ENCODE measurements around the gene DYDC2.

The DYDC2 gene, protein sequence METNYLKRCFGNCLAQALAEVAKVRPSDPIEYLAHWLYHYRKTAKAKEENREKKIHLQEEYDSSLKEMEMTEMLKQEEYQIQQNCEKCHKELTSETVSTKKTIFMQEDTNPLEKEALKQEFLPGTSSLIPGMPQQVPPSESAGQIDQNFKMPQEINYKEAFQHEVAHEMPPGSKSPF

DNA sequence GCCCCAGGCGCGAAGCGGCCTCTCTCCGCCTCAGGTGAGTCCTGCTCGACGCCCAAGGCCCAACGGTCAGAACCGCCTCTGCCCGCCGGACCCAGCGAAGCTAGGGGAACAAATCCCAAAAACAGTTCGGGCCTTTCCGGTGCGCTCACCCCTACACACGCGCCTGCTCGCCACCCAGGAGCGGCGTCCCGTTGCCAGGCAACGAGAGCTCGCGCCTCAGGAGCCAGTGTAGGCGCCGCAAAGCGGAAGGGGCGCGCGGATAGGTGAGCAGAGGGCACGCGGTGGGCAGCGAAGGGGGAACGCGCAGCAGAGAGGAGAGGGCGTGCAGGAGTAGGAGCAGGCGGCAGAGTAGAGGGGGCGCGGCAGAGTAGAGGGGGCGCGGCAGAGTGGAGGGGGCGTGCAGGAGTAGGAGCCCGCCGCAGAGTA is at the start of gene DYDC2, which contains the start of gene DYDC1:
Gene DYDC2, plus strand, starts transcription at position 219 of the 426 bp plus-strand sequence. CDS start 5,663 bp downstream, outside the sequence.
Gene DYDC1, minus strand, starts transcription at position 193 of the 426 bp plus-strand sequence. CDS start 4,154 bp downstream, outside the sequence.
- no peaks in the 10 kb centered on the region for H3K9me3 Mint-ChIP-seq
- H3K4me3 Mint-ChIP-seq = peak within 1 kb of the TSS; percentile 64
- no peak within 1 kb of the TSS for H3K27ac Mint-ChIP-seq
- H3K27me3 Mint-ChIP-seq = peaks cover 22% of the 10 kb centered on the region
- peaks cover 8% of the 10 kb centered on the region for H3K4me1 Mint-ChIP-seq (ENCODE audit: low read depth)
- no peaks in the 10 kb centered on the region for H3K36me3 Mint-ChIP-seq (ENCODE audit: low read depth)

DNA sequence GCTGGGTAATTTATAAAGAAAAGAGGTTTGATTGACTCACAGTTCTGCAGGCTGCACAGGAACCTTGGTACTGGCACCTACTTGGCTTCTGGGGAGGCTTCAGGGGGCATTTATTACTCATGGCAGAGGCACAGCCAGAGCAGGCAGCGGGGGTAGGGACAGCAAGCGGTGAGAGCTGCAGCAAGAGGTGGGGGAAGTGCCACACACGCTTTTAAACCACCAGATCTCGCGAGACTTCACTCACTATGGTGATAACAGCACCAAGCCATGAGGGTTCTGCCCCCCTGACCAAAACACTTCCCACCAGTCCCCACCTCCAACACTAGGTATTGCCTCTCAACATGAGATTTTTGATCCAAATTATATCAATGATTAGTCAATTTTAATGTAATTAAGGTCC is 43.1 kb upstream of the DYDC2 start:
- peaks cover under 1% of the 10 kb centered on the region for H3K9me3 Mint-ChIP-seq
- no peak overlapping the region for H3K4me3 Mint-ChIP-seq
- no peaks in the 10 kb centered on the region for H3K36me3 Mint-ChIP-seq (ENCODE audit: low read depth)
- peaks cover 4% of the 10 kb centered on the region for H3K4me1 Mint-ChIP-seq (ENCODE audit: low read depth)
- H3K27me3 Mint-ChIP-seq = peaks cover 8% of the 10 kb centered on the region
- no peak overlapping the region for H3K27ac Mint-ChIP-seq

DNA sequence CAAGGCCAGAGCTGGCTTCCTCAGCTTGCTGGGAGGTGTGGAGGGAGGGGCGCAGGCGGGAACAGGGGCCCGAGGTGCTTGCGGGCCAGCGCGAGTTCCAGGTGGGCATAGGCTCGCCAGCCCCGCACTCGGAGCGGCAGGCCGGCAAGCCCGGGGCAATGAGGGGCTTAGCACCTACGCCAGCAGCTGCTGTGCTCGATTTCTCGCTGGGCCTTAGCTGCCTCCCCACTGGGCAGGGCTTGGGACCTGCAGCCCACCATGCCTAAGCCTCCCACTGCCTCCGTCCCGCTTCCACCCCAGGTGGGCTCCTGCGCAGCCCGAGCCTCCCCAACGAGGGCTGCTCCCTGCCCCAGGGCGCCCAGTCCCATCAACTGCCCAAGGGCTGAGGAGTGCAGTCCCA is 41.2 kb upstream of the DYDC2 start:
- H3K9me3 Mint-ChIP-seq = no peaks in the 10 kb centered on the region
- peaks cover 4% of the 10 kb centered on the region for H3K4me1 Mint-ChIP-seq (ENCODE audit: low read depth)
- H3K4me3 Mint-ChIP-seq = no peak overlapping the region
- H3K27ac Mint-ChIP-seq = no peak overlapping the region
- peaks cover 8% of the 10 kb centered on the region for H3K27me3 Mint-ChIP-seq
- no peaks in the 10 kb centered on the region for H3K36me3 Mint-ChIP-seq (ENCODE audit: low read depth)

DNA sequence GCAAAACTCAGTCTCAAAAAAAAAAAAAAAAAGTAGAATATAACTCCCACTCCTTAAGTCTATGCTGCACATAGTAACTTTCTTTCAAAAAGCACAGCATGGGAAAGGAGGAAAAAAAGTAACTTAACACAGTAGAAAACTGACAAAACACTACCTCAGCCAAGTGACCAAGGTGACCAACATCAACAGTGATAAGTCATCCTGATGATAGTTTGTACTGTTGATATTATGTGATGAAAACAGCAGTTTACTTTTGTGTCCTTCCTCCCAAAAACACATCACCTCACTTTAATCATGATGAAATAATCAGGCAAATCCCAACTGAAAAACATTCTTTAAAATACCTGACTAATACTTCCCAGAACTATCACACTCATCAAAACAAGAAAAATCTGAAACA is 37.8 kb upstream of the DYDC2 start:
- no peak overlapping the region for H3K27ac Mint-ChIP-seq
- no peaks in the 10 kb centered on the region for H3K9me3 Mint-ChIP-seq
- no peak overlapping the region for H3K4me3 Mint-ChIP-seq
- H3K27me3 Mint-ChIP-seq = peaks cover 4% of the 10 kb centered on the region
- no peaks in the 10 kb centered on the region for H3K36me3 Mint-ChIP-seq (ENCODE audit: low read depth)
- no peaks in the 10 kb centered on the region for H3K4me1 Mint-ChIP-seq (ENCODE audit: low read depth)

DNA sequence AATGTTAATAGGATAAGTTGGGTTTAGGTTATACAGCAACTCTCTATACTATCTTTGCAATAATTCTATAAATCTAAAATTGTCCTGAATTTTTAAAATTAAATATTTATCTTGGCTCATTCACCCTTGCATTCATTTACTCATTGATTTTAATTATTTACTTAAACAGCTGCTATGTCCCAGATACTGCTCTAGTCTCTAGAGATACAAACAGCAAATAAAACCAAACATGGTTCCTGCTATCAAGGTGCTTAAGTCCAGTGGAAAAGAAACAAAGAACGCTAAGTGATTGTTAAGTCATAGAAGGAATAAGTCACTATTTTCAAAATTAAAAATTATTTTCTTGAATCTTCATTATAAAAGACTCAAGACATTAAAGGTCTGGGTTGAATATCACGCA is 37.3 kb upstream of the DYDC2 start:
- Mint-ChIP-seq H3K9me3 (no peaks in the 10 kb centered on the region), H3K4me3 (no peak overlapping the region), H3K36me3 (ENCODE audit: low read depth) (no peaks in the 10 kb centered on the region), H3K27ac (no peak overlapping the region), H3K27me3 (peaks cover 4% of the 10 kb centered on the region), H3K4me1 (ENCODE audit: low read depth) (no peaks in the 10 kb centered on the region)

DNA sequence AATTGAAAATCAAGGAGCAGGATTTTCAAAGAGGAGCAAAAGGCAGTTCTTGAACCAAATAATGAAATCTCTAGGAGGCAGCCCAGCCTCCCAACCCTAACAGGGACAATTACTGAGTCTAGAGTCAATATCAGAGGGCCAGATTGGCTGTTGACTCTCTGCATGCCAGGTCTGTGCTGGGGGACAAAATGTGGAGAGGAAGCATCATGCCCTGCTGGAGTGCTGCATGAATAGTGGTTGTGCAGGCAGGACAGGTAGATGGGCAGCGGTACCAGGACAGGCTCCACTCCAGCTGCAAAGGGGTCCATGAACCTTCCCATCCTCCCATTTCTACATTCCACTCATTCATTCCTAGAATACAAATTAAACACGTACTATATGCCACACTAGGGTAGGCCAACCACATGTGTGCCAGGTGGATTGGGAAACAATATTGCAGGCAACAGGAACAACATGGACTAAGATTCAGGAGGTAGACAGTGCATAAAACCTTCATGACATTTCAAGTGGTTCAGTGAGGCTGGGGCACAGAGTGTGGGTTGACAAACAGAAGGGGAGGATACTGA is 36.8 kb upstream of the DYDC2 start:
- H3K36me3 Mint-ChIP-seq (ENCODE audit: low read depth) = no peaks in the 10 kb centered on the region
- no peak overlapping the region for H3K4me3 Mint-ChIP-seq
- no peaks in the 10 kb centered on the region for H3K4me1 Mint-ChIP-seq (ENCODE audit: low read depth)

DNA sequence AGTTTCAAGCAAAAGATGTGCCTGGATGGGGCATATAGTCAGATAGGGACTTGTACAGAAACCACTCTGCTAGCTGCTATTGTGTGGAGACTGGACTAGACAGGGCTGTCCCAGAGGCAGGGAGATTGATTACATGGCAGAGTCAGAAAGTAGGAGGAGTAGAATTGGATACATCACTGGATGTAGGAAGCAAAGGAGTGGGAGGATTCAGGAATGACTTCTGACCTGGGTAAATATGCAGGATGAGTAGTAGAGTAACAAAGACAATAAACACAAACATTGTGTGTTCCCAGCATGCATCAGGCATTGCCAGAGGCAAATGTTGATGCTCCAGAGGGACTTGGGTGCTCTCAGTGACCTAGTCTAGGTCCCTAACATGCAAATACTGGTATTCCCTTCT is 36.2 kb upstream of the DYDC2 start:
- Mint-ChIP-seq H3K9me3 (no peaks in the 10 kb centered on the region), H3K36me3 (ENCODE audit: low read depth) (no peaks in the 10 kb centered on the region), H3K27ac (no peak overlapping the region), H3K27me3 (peaks cover 4% of the 10 kb centered on the region), H3K4me1 (ENCODE audit: low read depth) (no peaks in the 10 kb centered on the region), H3K4me3 (no peak overlapping the region)

More for the DNA sequence above, 36.8 kb upstream of the DYDC2 start:
- no peak overlapping the region for H3K27ac Mint-ChIP-seq
- H3K27me3 Mint-ChIP-seq = peaks cover 4% of the 10 kb centered on the region
- no peaks in the 10 kb centered on the region for H3K9me3 Mint-ChIP-seq

DNA sequence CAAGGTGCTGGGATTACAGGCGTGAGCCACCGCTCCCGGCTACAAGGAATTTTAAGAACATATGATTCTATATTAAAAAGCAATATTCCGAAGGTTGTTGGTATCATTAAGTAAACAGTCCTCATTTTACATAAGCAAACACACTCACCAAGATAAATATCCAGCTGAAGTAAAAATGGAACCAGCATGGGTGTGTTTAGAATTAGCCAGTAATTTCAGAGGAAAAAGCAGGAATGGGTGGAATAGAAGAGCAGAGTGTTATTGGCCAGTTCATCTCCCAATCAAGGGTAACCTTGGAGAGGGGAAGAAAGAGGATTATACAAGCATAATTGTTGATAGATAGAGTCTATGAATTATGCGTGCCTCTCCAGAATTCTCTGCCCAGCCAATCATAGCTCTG is 35.4 kb upstream of the DYDC2 start:
- H3K27ac Mint-ChIP-seq = no peak overlapping the region
- H3K9me3 Mint-ChIP-seq = no peaks in the 10 kb centered on the region
- peaks cover 4% of the 10 kb centered on the region for H3K27me3 Mint-ChIP-seq
- H3K36me3 Mint-ChIP-seq (ENCODE audit: low read depth) = no peaks in the 10 kb centered on the region
- H3K4me3 Mint-ChIP-seq = no peak overlapping the region
- H3K4me1 Mint-ChIP-seq (ENCODE audit: low read depth) = no peaks in the 10 kb centered on the region

DNA sequence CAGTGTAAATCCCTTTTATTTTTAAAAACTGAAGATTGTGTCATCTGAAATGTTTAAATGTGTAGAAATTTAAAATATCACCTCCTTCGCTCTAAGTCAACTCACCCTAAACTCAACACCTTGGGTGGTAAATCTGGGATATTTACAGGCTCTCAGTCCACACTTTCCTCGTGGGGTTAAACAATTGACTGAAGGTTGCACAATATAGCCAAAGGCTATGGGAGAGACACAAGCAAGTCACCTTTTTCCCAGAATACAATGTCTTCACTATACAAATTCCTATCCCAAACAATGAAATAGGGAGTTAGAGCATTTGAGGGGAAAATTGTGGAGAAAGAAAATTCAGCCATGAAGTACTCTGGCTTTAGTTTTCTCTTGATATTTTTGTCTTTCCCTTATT is 34.4 kb upstream of the DYDC2 start:
- H3K4me3 Mint-ChIP-seq = no peak overlapping the region
- H3K36me3 Mint-ChIP-seq (ENCODE audit: low read depth) = no peaks in the 10 kb centered on the region
- H3K27me3 Mint-ChIP-seq = peaks cover 8% of the 10 kb centered on the region
- H3K4me1 Mint-ChIP-seq (ENCODE audit: low read depth) = no peaks in the 10 kb centered on the region
- no peaks in the 10 kb centered on the region for H3K9me3 Mint-ChIP-seq
- H3K27ac Mint-ChIP-seq = no peak overlapping the region

DNA sequence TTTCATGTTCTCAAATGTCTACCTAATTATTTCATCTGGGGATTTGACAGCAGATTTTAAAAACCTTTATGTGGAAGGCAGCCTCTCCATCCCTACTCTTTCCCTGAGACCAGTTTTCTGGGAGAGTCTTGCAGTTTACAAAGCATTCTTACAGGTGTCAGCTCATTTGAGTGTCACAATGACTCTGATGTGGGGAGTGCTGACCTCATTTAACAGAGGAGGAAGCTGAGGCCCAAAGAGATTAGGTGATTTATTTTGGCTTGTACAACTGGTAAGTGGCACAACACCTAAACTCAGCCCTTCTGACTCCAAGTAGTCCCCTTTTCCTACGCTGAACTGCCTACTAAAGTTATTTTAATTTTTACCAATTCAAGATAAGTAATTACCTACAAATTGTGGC is 33.9 kb upstream of the DYDC2 start:
- H3K27ac Mint-ChIP-seq = no peak overlapping the region
- H3K4me1 Mint-ChIP-seq (ENCODE audit: low read depth) = no peaks in the 10 kb centered on the region
- H3K27me3 Mint-ChIP-seq = peaks cover 8% of the 10 kb centered on the region
- H3K36me3 Mint-ChIP-seq (ENCODE audit: low read depth) = no peaks in the 10 kb centered on the region
- no peak overlapping the region for H3K4me3 Mint-ChIP-seq
- H3K9me3 Mint-ChIP-seq = no peaks in the 10 kb centered on the region

DNA sequence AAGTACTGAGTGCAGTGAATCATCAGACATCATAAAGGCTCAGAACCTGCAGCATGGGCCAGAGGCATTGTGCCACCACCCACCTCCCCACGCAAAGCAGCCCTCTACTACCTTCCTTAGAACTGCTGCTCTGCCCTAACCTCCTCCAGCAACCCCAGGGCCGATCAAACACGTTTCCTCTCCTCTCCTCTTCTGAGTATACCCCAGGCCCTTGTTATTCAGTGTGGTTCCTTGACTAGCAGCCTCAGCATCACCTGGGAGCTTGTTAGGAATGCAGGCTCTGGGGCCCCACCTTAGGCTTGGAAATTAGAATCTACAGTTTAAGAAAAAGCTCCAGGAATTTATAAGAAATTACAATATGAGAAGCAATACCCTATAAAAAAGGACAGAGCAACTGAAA is 33.3 kb upstream of the DYDC2 start:
- no peaks in the 10 kb centered on the region for H3K9me3 Mint-ChIP-seq
- no peaks in the 10 kb centered on the region for H3K36me3 Mint-ChIP-seq (ENCODE audit: low read depth)
- H3K4me3 Mint-ChIP-seq = no peak overlapping the region
- H3K27me3 Mint-ChIP-seq = peaks cover 8% of the 10 kb centered on the region
- no peaks in the 10 kb centered on the region for H3K4me1 Mint-ChIP-seq (ENCODE audit: low read depth)
- no peak overlapping the region for H3K27ac Mint-ChIP-seq

DNA sequence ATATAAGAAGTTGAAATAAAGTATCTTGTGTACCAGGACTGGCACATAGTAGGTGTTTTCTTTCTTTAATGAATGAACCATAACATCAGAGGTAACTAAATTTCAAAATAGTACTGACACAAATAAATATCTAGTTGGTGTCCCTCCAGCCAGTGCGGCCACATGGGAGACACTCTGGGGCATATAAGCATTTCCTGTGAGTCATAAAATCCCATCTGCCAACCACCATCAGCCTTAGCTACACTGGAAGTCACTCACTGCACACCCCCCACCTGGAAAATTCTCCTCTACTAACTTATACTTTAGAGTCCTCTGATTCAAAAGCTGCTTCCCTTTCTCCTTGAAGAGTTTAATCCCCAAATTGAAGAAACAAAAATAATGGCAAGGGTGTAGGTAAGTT is 32.5 kb upstream of the DYDC2 start:
- H3K27ac Mint-ChIP-seq = no peak overlapping the region
- H3K4me1 Mint-ChIP-seq (ENCODE audit: low read depth) = no peaks in the 10 kb centered on the region
- H3K27me3 Mint-ChIP-seq = peaks cover 4% of the 10 kb centered on the region
- no peaks in the 10 kb centered on the region for H3K9me3 Mint-ChIP-seq
- no peak overlapping the region for H3K4me3 Mint-ChIP-seq
- no peaks in the 10 kb centered on the region for H3K36me3 Mint-ChIP-seq (ENCODE audit: low read depth)

DNA sequence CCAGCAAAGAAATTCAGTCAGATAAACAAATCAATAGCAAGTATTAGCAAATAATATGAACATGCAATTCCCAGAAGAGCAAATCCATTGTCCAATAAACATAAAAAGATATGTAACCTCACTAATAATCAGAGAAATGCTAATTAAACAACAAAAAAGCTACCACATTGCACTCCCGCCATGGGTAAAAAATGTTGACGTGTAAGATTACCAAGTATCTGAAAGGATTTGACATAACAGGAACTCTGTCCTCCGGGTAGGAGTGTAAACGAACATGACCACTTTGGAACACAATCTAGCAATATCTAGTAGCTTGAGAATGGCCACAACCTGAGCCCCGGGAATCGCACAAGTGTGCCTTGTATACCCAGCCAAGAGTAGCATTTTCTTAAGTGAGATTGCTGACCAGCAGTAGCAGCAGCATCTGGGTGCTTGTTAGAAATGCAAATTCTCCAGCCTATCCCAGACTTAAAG is 31.7 kb upstream of the DYDC2 start:
- Mint-ChIP-seq H3K27ac (no peak overlapping the region), H3K36me3 (ENCODE audit: low read depth) (no peaks in the 10 kb centered on the region), H3K4me3 (no peak overlapping the region), H3K27me3 (peaks cover 4% of the 10 kb centered on the region), H3K9me3 (no peaks in the 10 kb centered on the region), H3K4me1 (ENCODE audit: low read depth) (no peaks in the 10 kb centered on the region)

DNA sequence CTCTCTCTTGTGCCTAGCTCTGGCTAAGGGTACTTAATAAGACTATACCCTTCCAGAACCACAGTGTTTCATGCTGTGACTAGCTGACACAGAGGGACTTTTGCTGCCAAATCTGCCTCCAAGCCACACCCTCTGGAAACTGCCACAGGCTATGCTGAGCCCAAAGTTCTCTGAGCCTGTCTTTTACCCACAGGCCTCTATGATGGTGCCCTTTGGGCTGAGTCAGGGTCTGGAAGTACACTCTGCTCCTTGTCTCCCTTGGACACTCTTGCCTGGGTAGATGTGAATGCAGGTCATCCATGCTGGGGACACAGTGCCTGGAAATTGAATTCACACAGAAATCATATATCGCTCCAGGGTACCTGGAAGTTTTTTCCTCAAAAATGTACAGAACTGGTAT is 22.6 kb upstream of the DYDC2 start:
- Mint-ChIP-seq H3K36me3 (ENCODE audit: low read depth) (no peaks in the 10 kb centered on the region), H3K27me3 (no peaks in the 10 kb centered on the region), H3K27ac (no peak overlapping the region), H3K4me3 (no peak overlapping the region), H3K9me3 (no peaks in the 10 kb centered on the region), H3K4me1 (ENCODE audit: low read depth) (no peaks in the 10 kb centered on the region)

DNA sequence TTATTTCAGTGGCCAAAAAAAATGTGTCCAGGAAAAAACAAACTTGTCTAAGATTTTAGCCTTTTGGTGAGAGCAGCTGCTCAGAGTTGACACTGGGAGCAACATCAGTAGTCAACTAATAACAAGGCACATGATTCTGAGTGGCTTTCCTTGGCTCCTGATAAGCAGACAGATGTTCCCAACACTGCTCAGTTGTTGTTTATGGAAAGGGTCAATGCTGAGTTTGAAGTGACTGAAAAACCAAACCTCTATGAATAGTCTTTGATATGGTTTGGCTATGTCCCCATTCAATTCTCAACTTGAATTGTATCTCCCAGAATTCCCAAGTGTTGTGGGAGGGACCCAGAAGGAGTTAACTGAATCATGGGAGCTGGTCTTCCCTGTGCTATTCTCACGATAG is 12.3 kb upstream of the DYDC2 start:
- H3K36me3 Mint-ChIP-seq (ENCODE audit: low read depth) = no peaks in the 10 kb centered on the region
- H3K9me3 Mint-ChIP-seq = no peaks in the 10 kb centered on the region
- H3K27ac Mint-ChIP-seq = no peak overlapping the region
- H3K27me3 Mint-ChIP-seq = no peaks in the 10 kb centered on the region
- H3K4me1 Mint-ChIP-seq (ENCODE audit: low read depth) = no peaks in the 10 kb centered on the region
- no peak overlapping the region for H3K4me3 Mint-ChIP-seq

DNA sequence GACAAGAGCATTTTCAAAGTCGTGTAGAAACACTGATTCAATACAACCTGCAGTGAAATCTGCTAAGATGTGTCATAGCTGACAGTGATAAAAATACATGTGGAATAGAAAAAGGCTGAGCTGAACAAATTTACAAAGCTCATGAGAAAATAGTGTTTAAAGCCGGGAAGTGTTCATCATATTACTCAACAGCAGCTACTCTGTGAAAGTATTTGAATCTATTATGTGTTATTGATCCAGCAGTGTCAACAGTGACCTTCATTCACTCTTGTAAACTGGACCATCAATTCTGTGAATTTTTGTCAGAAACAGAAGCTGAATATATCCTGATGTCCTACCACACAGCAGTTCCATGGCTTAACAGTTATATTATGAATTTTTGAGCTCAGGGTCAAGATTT is 11.7 kb upstream of the DYDC2 start:
- Mint-ChIP-seq H3K36me3 (ENCODE audit: low read depth) (no peaks in the 10 kb centered on the region), H3K4me1 (ENCODE audit: low read depth) (no peaks in the 10 kb centered on the region), H3K27ac (no peak overlapping the region), H3K9me3 (no peaks in the 10 kb centered on the region), H3K4me3 (no peak overlapping the region), H3K27me3 (peaks cover 3% of the 10 kb centered on the region)
